ENCODE results near the gene ADAM22.

The ADAM22 gene

GRCh38 chr7:87926581-87927461, 7.2 kb upstream of the ADAM22 start:
- H3K79me2 ChIP-seq (ENCODE audit: control insufficient read depth, insufficient read depth, low read length, poor library complexity): no peaks in the 10 kb centered on the region
- H3K4me2 ChIP-seq (ENCODE audit: low read length): no peak overlapping the region
- no peaks in the 10 kb centered on the region for H3K36me3 ChIP-seq (ENCODE audit: control insufficient read depth in 1 of 2, insufficient read depth in 2 of 2, low read length in 2 of 2)
- H3K9ac ChIP-seq (ENCODE audit: low read length): no peak overlapping the region
- no peak overlapping the region for H2BK12ac ChIP-seq (ENCODE audit: low read length)
- H2AK5ac ChIP-seq (ENCODE audit: low read length): no peak overlapping the region
- no peaks in the 10 kb centered on the region for H3K9me3 ChIP-seq (ENCODE audit: insufficient read depth, low read depth, low read length)
- H3K4me1 ChIP-seq (ENCODE audit: control insufficient read depth in 1 of 2, insufficient read depth in 2 of 2, low read length in 2 of 2): peaks cover 7 to 8% of the 10 kb centered on the region in 2 experiments
- no peak overlapping the region for H3K4ac ChIP-seq (ENCODE audit: low read depth, low read length)
- H4K12ac ChIP-seq (ENCODE audit: low read depth, low read length): no peak overlapping the region
- H3K14ac ChIP-seq (ENCODE audit: low read length): no peak overlapping the region
- no peaks in the 10 kb centered on the region for H3K27me3 ChIP-seq (ENCODE audit: insufficient read depth, low read length)
- H2AFZ ChIP-seq (ENCODE audit: insufficient read depth, low read length, poor library complexity): no peak overlapping the region
- H3K79me1 ChIP-seq (ENCODE audit: low read length): no peaks in the 10 kb centered on the region
- no peak overlapping the region for H2BK5ac ChIP-seq (ENCODE audit: low read depth, low read length, poor library complexity)
- no peak overlapping the region for H3K4me3 ChIP-seq (ENCODE audit: low read depth, low read length)
- H4K91ac ChIP-seq (ENCODE audit: low read depth, low read length): no peak overlapping the region
- no peak overlapping the region for H3K18ac ChIP-seq (ENCODE audit: low read length)
- no peak overlapping the region for H2BK120ac ChIP-seq (ENCODE audit: insufficient read depth, low read length, poor library complexity)
- peak overlapping the region; percentile 55 for H3K27ac ChIP-seq (ENCODE audit: low read depth, low read length)
- H4K8ac ChIP-seq (ENCODE audit: low read depth, low read length): peak overlapping the region; percentile 23
- WGBS (ENCODE audit: extremely low coverage, insufficient coverage, insufficient read length): no CpG with 5 or more reads among the region's 6 CpGs
- H3K23ac ChIP-seq (ENCODE audit: low read length): no peak overlapping the region
- DNase-seq: no peak

GRCh38 chr7:87933605-87933952, 472 bp upstream of the ADAM22 start:
- Histone ChIP-seq H3K27ac (ENCODE audit: low read depth, low read length) (no peak overlapping the region), H3K14ac (ENCODE audit: low read length) (no peak overlapping the region), H4K12ac (ENCODE audit: low read depth, low read length) (no peak overlapping the region), H3K4me1 (ENCODE audit: control insufficient read depth in 1 of 2, insufficient read depth in 2 of 2, low read length in 2 of 2) (peaks cover 3 to 8% of the 10 kb centered on the region in 2 experiments), H3K9me3 (ENCODE audit: insufficient read depth, low read depth, low read length) (no peaks in the 10 kb centered on the region), H3K79me2 (ENCODE audit: control insufficient read depth, insufficient read depth, low read length, poor library complexity) (no peaks in the 10 kb centered on the region), H2BK12ac (ENCODE audit: low read length) (no peak overlapping the region), H3K4ac (ENCODE audit: low read depth, low read length) (no peak overlapping the region), H2AK5ac (ENCODE audit: low read length) (no peak overlapping the region), H2BK120ac (ENCODE audit: insufficient read depth, low read length, poor library complexity) (no peak overlapping the region), H2AFZ (ENCODE audit: insufficient read depth, low read length, poor library complexity) (no peak overlapping the region), H3K27me3 (ENCODE audit: insufficient read depth, low read length) (peaks cover 3% of the 10 kb centered on the region), H3K18ac (ENCODE audit: low read length) (no peak overlapping the region), H3K4me2 (ENCODE audit: low read length) (peak overlapping the region; percentile 78), H3K23ac (ENCODE audit: low read length) (no peak overlapping the region), H3K9ac (ENCODE audit: low read length) (no peak overlapping the region), H4K91ac (ENCODE audit: low read depth, low read length) (no peak overlapping the region), H3K4me3 (ENCODE audit: low read depth, low read length) (peak overlapping the region; percentile 82), H2BK5ac (ENCODE audit: low read depth, low read length, poor library complexity) (no peak overlapping the region), H3K36me3 (ENCODE audit: control insufficient read depth in 1 of 2, insufficient read depth in 2 of 2, low read length in 2 of 2) (no peaks in the 10 kb centered on the region), H4K8ac (ENCODE audit: low read depth, low read length) (no peak overlapping the region), H3K79me1 (ENCODE audit: low read length) (peaks cover 3% of the 10 kb centered on the region)
- DNase-seq: no peak
- no CpG with 5 or more reads among the region's 9 CpGs for WGBS (ENCODE audit: extremely low coverage, insufficient coverage, insufficient read length)

- H3K9ac ChIP-seq (ENCODE audit: low read length): no peak overlapping the region
- H2BK5ac ChIP-seq (ENCODE audit: low read depth, low read length, poor library complexity): no peak overlapping the region
- no peaks in the 10 kb centered on the region for H3K9me3 ChIP-seq (ENCODE audit: insufficient read depth, low read depth, low read length)
- H3K79me2 ChIP-seq (ENCODE audit: control insufficient read depth, insufficient read depth, low read length, poor library complexity): no peaks in the 10 kb centered on the region
- no peak overlapping the region for H2BK12ac ChIP-seq (ENCODE audit: low read length)
- no CpG with 5 or more reads among the region's 47 CpGs for WGBS (ENCODE audit: extremely low coverage, insufficient coverage, insufficient read length)
- no peak overlapping the region for H3K27ac ChIP-seq (ENCODE audit: low read depth, low read length)
- H4K12ac ChIP-seq (ENCODE audit: low read depth, low read length): no peak overlapping the region
- peaks cover 3% of the 10 kb centered on the region for H3K27me3 ChIP-seq (ENCODE audit: insufficient read depth, low read length)
- H3K4me3 ChIP-seq (ENCODE audit: low read depth, low read length): peak overlapping the region; percentile 82
- no peak overlapping the region for H2AK5ac ChIP-seq (ENCODE audit: low read length)
- no peak overlapping the region for H3K18ac ChIP-seq (ENCODE audit: low read length)
- H2AFZ ChIP-seq (ENCODE audit: insufficient read depth, low read length, poor library complexity): no peak overlapping the region
- H2BK120ac ChIP-seq (ENCODE audit: insufficient read depth, low read length, poor library complexity): no peak overlapping the region
- no peak overlapping the region for H3K14ac ChIP-seq (ENCODE audit: low read length)
- H3K4me1 ChIP-seq (ENCODE audit: control insufficient read depth in 1 of 2, insufficient read depth in 2 of 2, low read length in 2 of 2): peaks cover 3 to 10% of the 10 kb centered on the region in 2 experiments
- no peak overlapping the region for H3K23ac ChIP-seq (ENCODE audit: low read length)
- H4K8ac ChIP-seq (ENCODE audit: low read depth, low read length): no peak overlapping the region
- peaks cover 3% of the 10 kb centered on the region for H3K79me1 ChIP-seq (ENCODE audit: low read length)
- no peaks in the 10 kb centered on the region for H3K36me3 ChIP-seq (ENCODE audit: control insufficient read depth in 1 of 2, insufficient read depth in 2 of 2, low read length in 2 of 2)
- no peak for DNase-seq
- no peak overlapping the region for H3K4ac ChIP-seq (ENCODE audit: low read depth, low read length)
- H3K4me2 ChIP-seq (ENCODE audit: low read length): peak overlapping the region; percentile 78
- H4K91ac ChIP-seq (ENCODE audit: low read depth, low read length): no peak overlapping the region
Observed at GRCh38 chr7:87934699-87935383, 790 bp downstream of the ADAM22 start.

GRCh38 chr7:87935384-87935706, 1.3 kb downstream of the ADAM22 start:
- Histone ChIP-seq H3K14ac (ENCODE audit: low read length) (no peak overlapping the region), H2BK5ac (ENCODE audit: low read depth, low read length, poor library complexity) (no peak overlapping the region), H3K9me3 (ENCODE audit: insufficient read depth, low read depth, low read length) (no peaks in the 10 kb centered on the region), H3K4me3 (ENCODE audit: low read depth, low read length) (no peak overlapping the region), H2BK12ac (ENCODE audit: low read length) (no peak overlapping the region), H3K27ac (ENCODE audit: low read depth, low read length) (no peak overlapping the region), H4K12ac (ENCODE audit: low read depth, low read length) (no peak overlapping the region), H3K79me2 (ENCODE audit: control insufficient read depth, insufficient read depth, low read length, poor library complexity) (no peaks in the 10 kb centered on the region), H3K9ac (ENCODE audit: low read length) (no peak overlapping the region), H3K18ac (ENCODE audit: low read length) (no peak overlapping the region), H3K4me2 (ENCODE audit: low read length) (peak overlapping the region; percentile 78), H4K8ac (ENCODE audit: low read depth, low read length) (no peak overlapping the region), H4K91ac (ENCODE audit: low read depth, low read length) (no peak overlapping the region), H2AFZ (ENCODE audit: insufficient read depth, low read length, poor library complexity) (no peak overlapping the region), H2BK120ac (ENCODE audit: insufficient read depth, low read length, poor library complexity) (no peak overlapping the region), H3K4me1 (ENCODE audit: control insufficient read depth in 1 of 2, insufficient read depth in 2 of 2, low read length in 2 of 2) (peaks cover 3 to 10% of the 10 kb centered on the region in 2 experiments), H3K79me1 (ENCODE audit: low read length) (peaks cover 3% of the 10 kb centered on the region), H3K23ac (ENCODE audit: low read length) (no peak overlapping the region), H3K27me3 (ENCODE audit: insufficient read depth, low read length) (peaks cover 3% of the 10 kb centered on the region), H3K4ac (ENCODE audit: low read depth, low read length) (no peak overlapping the region), H3K36me3 (ENCODE audit: control insufficient read depth in 1 of 2, insufficient read depth in 2 of 2, low read length in 2 of 2) (no peaks in the 10 kb centered on the region), H2AK5ac (ENCODE audit: low read length) (no peak overlapping the region)
- no peak for DNase-seq
- WGBS (ENCODE audit: extremely low coverage, insufficient coverage, insufficient read length): no CpG with 5 or more reads among the region's 8 CpGs
